ENCODE results near the gene PRKAR2B.

The PRKAR2B gene
- 5.3 to 5.8 reads per million in 2 donors for total RNA-seq

DNA sequence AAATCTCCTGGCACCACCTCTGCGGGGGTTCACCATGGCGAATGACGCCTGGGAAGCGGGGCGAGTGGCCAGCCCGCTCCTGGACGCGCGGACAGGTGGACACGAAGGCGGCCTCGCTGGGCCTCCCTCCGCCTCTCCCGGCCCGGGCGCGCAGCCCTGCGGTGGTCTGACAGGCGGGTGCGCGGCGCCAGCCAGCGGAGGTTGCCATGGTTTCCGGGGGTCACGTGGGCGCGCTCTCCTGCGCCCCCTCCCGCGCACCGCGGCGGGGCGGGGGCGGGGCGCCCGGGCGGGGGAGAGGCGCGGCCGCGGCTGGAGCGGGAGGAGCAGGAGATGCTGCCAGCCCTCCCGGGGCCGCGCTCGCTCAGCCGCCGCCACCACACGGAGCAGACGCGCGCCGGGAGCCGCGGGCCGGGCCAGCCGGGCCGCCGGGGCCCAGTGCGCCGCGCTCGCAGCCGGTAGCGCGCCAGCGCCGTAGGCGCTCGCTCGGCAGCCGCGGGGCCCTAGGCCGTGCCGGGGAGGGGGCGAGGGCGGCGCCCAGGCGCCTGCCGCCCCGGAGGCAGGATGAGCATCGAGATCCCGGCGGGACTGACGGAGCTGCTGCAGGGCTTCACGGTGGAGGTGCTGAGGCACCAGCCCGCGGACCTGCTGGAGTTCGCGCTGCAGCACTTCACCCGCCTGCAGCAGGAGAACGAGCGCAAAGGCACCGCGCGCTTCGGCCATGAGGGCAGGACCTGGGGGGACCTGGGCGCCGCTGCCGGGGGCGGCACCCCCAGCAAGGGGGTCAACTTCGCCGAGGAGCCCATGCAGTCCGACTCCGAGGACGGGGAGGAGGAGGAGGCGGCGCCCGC, at the start of gene PRKAR2B:
TSS of gene PRKAR2B (plus strand) at position 359 of the 848 bp plus-strand sequence. CDS start at position 562, 203 bp downstream.
- peak; percentile 65 for DNase-seq

DNA sequence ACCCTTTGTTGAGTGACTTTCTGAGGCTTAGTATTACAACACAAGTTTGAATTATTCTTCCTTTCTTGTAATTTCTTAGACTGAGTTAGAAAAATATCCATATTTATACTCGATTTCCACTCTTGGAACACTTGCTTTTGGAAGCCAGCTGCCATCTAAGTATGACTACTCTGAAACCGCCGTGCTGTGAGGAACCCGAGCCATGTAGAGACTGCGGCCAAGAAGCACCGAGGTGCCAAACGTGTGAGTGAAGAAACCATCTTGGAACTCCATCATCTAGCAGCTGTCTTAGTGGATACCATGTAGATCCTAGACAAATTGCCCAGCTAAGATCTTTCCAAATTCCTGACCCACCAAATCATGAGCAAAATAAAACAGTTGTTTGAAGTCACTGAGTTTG, 49.7 kb upstream of the PRKAR2B start:
- DNase-seq = no peak

DNA sequence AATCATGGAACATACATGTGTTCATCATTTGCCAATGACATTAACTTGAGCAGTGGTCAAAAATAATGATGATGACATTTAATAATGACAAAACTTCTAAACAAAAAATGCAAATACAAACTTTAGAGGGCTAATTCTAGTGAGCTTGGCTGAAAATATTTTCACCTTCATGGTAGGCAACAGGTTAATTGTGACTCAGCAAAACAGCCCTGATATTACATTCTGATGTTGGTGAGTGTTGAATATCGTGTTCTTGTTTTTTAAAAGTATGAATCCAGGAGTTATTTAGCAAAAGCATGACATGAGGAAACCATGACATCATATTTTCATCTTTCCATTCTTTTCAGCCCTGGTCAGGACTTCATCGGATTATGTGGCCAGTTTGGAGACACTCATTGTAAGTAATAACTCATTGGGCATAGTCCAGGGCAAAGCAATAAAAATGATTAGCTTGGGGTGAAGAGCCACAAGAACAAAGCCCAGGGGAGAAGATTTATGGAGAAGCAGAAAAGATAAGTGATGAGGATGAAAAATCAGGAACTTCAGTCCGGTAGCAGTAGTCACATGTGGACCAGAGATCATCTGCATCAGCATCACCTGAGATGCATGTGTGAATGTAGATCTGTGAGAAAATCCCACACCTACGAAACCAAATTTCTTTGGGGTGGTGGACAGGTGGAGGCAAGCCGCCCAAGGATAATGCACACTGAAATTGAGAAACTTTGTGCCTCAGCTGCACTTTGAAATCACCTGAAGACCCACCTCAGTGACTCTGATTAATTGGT, 46.8 kb upstream of the PRKAR2B start:
- no peak for DNase-seq

DNA sequence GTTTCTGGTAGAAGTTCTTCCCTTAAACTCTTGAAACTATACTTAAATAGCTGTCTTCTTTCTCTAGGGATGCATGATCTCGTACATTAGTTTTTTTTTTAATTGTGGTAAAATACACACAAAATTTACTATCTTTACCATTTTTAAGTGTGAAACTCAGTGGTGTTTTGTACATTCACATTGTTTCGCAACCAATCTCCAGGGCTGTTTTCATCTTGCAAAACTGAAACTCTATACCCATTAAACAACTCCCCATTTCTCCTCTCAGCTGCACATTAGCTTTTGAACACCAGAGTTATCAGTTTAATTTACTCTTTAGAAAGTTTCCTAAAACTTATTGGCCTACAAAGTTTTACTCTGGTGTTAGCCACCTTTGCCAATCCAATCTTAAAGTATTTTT, 45.5 kb upstream of the PRKAR2B start:
- DNase-seq = no peak

GRCh38 chr7:107001490-107001889, 43.0 kb upstream of the PRKAR2B start:
- DNase-seq = no peak

- DNase-seq = no peak
These were observed 42.4 kb upstream of the PRKAR2B start for GRCh38 chr7:107002126-107002525.

- no peak for DNase-seq
These were observed 41.9 kb upstream of the PRKAR2B start for GRCh38 chr7:107002529-107002998.

- no peak for DNase-seq
These were observed 37.3 kb upstream of the PRKAR2B start for GRCh38 chr7:107007007-107007891.

DNA sequence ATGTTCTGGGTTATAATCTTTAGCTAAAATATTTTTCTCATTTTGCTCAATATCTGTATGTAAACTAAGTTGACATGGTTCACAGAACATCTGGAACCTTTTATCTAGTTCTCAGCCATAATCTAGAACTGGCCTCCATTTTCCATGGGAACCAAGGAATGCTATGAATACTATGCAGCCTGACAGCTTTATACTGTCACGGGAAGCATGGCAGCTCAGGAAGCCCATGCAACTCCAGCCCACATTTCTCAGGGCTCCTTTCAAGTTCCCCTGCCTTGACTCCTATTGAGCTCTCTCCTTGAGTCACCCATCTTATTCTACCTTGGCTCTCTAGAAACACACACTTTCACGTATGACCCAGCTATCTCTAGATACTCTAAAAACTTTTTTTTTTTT, 36.6 kb upstream of the PRKAR2B start:
- no peak for DNase-seq

DNA sequence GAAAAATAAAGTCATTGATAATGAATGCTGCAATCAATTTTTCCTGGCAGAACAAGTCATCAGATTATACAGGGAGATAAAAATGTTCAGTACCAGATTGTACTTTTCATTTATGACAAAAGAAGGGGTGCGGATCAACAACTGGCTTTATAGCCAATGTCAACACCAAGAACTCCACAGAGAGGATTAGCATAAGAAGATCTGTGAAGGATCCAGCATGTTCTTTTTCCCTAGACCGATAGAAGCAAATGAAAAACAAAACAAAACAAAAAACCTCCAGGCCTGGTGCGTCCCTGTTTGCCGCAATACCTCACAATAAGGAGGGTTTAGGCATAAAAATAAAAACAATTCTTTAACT, 34.7 kb upstream of the PRKAR2B start:
- DNase-seq = no peak

- no peak for DNase-seq
These were observed 31.8 kb upstream of the PRKAR2B start for GRCh38 chr7:107012691-107013090.

DNA sequence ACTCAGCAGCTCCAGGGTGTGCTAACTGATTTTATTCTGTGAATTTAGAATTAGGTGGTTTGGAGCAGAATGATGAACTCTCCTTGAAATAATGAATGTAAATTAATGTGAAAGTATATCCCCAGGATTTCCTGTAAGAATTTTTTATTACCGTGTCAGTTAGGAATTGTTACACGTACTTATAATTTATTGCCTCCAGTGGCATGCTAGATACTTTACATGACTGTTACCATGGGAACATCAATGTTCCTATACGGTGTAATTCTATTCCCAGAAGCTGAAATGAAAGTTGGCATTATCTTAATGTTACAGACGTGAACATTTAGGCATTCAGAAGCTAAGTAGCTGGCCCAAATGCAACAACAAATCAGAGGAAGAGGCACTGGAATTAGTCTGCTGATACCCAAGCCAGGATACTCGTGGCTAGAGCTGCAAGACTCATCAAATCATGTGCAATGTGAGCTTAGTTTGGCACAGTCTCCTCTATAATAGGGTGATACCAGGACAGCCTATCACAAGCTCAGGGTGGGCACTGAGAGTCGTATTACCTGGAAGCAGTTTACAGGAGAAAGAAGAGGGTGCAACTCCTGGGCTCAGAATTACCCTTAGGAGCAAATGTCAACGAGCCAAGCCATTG, 30.0 kb upstream of the PRKAR2B start:
- DNase-seq = no peak

DNA sequence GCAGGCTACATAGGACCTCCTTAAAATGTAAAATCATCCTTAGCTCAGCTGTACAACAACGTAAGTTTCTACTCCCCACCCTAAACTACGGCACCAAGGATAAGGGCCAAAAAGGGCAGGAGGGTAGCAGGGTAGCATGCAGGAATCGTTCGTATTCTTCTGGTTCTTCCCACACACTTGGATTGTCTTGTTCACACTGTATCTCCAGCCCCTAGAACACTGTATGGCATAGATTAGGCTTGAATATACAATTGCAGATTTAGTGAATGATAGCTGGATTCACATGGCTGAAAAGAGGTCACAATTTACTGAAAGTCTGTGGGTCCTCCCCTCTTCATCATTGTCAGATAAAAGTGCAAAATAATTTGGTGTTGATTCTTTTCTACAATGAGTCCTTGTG, 28.2 kb upstream of the PRKAR2B start:
- DNase-seq = no peak

DNA sequence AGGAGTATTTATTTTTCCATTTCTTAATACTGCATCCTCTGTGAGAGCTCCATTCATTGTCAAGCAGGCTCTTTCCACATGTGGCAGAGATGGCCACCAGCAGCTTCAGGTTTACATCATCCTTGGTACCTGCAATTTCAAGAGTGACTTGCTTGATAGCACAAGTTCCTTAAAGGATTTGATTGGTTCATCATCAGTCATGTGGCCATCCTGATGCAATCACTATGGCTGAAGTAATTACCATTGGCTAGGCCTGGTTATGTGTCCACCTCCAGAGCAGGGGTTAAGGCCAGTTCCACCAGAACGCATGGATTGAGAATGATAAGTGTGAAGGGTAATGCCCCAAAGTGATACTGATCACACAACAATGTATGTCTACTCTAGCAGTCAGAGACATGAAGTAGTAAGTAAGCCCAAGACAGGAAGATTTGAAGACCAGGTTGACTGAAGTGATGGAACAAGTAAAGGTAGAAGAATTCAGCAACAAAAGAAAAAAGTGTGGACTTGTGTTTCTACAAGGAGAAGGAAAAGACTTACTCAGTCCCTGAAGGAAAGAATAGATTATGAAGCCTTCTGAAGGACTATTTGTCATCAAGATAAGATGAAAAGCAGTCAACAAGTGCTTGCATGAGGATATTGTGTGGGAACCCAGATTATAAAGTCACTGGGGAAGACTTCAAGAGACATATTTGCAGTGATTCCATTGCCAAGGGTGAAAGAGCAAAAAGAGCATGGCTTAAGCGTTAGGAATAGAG, 26.4 kb upstream of the PRKAR2B start:
- no peak for DNase-seq

DNA sequence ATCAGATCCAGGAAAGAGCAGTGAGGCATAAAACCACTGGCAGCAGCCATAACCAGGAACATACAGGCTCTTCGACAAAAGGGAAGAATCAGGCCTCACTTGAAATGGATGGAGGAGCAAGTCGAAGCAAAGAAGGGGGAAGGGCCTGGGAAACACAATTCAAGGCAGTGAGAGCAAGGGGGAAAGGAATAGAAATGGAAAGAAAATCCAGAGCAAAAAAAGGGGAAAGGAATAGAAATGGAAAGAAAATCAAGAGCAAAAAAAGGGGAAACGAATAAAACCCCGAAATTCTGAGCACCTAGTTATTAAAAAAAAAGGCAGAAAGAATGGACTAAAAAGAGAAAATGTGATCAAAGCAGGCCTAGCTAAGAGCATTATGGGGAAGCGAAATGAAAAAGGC, 24.1 kb upstream of the PRKAR2B start:
- no peak for DNase-seq

GRCh38 chr7:107021600-107021999, 22.9 kb upstream of the PRKAR2B start:
- DNase-seq = no peak

DNA sequence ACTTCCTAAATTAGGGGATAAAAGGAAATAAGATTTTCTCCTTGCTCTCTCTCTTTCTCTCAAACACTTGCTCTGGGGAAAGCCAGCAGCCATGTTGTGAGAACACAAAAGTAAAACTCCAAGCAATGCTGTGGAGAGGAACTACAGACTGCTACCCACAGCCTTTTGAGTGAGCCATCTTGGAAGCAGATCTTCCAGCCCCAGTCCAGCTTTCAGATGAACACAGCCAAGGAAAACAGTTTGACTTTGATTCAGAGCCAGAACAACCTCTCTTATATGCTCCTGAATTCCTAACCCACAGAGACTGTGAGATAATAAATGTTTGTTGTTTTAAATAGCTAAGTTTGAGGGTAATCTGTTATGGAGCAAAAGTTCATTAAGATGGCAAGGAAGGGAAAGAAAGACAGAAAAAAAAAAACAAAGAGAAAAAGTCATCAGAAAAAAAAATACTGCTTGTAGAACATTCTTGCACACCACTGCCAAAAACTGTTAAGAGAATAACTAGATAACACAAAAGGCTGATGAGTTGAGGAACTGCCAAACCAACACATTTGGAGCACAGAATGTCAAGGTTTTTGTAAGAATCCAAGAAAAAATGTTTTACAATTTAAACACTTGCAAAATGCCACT, 20.9 kb upstream of the PRKAR2B start:
- no peak for DNase-seq

DNA sequence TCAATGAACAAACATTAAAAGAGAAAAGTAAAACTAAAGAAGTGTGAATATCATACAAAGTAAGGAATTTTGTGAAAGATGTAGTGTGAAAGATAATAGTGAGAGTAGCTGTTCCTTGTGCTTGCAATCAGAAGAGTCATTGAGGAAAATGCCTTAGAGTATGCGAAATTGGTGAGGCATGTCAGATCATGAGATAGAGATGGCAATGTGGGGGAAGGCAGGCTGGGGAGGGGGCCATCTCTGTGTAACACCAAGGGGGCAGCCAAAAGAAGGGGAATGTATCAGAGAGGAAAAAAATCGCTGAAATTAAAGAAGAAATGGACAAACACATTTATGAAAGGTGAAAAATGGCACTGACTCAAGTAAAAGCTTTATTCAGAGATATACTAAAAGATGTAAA, 19.6 kb upstream of the PRKAR2B start:
- no peak for DNase-seq

DNA sequence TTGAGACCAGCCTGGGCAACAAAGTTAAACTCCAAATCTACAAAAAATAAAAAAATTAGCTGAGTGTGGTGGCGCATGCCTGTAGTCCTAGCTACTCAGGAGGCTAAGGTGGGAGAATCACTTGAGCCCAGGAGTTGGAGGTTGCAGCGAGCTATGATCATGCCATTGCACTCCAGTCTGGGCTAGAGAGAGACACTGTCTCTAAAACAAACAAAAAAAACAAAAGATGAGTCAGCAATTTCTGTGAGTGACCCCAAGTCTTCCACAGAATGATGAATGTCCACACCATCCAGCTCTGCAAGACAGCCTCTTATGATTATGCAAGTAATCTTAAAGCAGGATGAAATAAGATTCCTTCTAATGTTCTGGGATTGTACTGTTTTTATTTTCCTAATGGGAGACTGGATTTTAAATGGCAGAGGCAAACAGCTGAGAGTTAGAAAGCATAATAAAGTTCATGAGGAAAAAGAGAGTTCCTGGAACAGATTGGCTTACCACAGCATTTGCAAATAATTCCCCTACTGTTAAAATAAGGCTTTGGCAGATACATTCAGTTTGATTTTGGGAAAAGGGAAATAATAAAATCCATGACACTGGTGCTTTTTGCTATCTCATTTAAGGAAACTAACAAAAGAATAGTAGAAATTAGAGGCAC, 18.9 kb upstream of the PRKAR2B start:
- DNase-seq = no peak

- DNase-seq = no peak
These were observed 18.3 kb upstream of the PRKAR2B start for GRCh38 chr7:107026166-107026565.

DNA sequence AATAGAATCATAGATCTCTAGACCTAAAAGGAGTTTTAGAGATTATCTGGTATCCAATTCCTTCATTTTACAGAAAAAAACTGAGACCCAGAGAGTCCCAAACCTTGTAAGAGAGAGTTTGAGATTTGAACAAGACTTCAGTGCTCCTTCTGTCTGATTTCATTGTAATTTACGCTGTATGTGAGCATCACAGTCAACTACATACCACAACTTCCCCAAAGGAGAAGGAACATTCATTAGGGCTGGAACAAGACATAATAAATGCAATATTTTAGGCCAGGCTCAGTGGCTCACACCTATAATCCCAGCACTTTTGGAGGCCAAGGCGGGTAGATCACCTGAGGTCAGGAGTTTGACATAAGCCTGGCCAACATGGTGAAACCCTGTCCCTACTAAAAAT, 17.3 kb upstream of the PRKAR2B start:
- no peak for DNase-seq
